MM.1S (cell line): Measurements from ENCODE around the gene PDE4B.
"Not testable (repeated sequence)": the region's sequence is repeated elsewhere in the genome, so short reads cannot be mapped to it uniquely, and the experiment has no call there.

Experiments used
- EZH2 ChIP-seq: fragments of 300-600 bp; sonication (generic); optimal IDR thresholded peaks from 2 replicates; pipeline ENCODE3; 2017; ENCODE audit warnings: low read depth, mild to moderate bottlenecking, antibody characterized with exemption, low read length, mixed read lengths
- TF ChIP-seq, protein P1 (sequence below): fragments of 300-600 bp; sonication (generic); IDR thresholded peaks from 2 replicates; pipeline ENCODE4 v1.5.1; 2016; ENCODE audit warnings: antibody characterized with exemption, low read length, mixed read lengths

DNA sequence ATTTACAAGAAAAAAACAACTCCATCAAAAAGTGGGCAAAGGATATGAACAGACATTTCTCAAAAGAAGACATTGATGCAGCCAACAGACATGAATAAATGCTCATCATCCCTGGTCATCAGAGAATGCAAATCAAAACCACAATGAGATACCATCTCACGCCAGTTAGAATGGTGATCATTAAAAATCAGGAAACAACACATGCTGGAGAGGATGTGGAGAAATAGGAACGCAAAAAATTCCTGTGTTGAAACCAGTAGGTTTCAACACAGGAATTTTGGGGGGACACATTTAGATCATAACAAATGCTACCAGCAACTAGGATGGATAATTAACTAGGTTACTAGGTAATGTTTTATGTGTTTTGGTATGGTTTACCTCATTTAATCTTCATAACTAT lies 529.8 kb downstream of the PDE4B start:
- TF ChIP-seq, protein P1, sequence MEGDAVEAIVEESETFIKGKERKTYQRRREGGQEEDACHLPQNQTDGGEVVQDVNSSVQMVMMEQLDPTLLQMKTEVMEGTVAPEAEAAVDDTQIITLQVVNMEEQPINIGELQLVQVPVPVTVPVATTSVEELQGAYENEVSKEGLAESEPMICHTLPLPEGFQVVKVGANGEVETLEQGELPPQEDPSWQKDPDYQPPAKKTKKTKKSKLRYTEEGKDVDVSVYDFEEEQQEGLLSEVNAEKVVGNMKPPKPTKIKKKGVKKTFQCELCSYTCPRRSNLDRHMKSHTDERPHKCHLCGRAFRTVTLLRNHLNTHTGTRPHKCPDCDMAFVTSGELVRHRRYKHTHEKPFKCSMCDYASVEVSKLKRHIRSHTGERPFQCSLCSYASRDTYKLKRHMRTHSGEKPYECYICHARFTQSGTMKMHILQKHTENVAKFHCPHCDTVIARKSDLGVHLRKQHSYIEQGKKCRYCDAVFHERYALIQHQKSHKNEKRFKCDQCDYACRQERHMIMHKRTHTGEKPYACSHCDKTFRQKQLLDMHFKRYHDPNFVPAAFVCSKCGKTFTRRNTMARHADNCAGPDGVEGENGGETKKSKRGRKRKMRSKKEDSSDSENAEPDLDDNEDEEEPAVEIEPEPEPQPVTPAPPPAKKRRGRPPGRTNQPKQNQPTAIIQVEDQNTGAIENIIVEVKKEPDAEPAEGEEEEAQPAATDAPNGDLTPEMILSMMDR, result not testable (repeated sequence)
- TF ChIP-seq EZH2, result not testable (repeated sequence)
